ENCODE results near the gene ADAMTS6. TPM values are rescaled to one million over a fixed set of nuclear protein-coding genes. Genes with fewer than 3 reads are reported as not detected.
A peak's percentile ranks its signal among the peaks of the same experiment; 100 is the strongest.

ADAMTS6 gene
- total and polyA plus RNA-seq, 4 donors = 5.3 to 22.0 (median 13.6) TPM

GRCh38 chr5:65475336-65475735 is 6.4 kb downstream of the ADAMTS6 start:
- Histone ChIP-seq H3K9me3 (ENCODE audit: control insufficient read depth, insufficient read depth, low read length) (no peaks in the 10 kb centered on the region), H3K36me3 (ENCODE audit: control insufficient read depth, insufficient read depth, low read length) (no peaks in the 10 kb centered on the region), H3K27ac (ENCODE audit: low read depth, low read length) (no peak overlapping the region), H3K27me3 (ENCODE audit: control insufficient read depth, insufficient read depth, low read length) (no peaks in the 10 kb centered on the region), H3K4me3 (ENCODE audit: low read depth, low read length) (no peak overlapping the region), H3K4me1 (ENCODE audit: control insufficient read depth, insufficient read depth, low read length) (no peaks in the 10 kb centered on the region)
- 85% methylated on average over 2 of the region's 4 CpGs for WGBS (ENCODE audit: insufficient coverage)
- no peak for DNase-seq (ENCODE audit: low read depth in 4 of 6, low spot score in 6 of 6)

- H3K27me3 ChIP-seq (ENCODE audit: control insufficient read depth, insufficient read depth, low read length) = no peaks in the 10 kb centered on the region
- H3K27ac ChIP-seq (ENCODE audit: low read depth, low read length) = no peak overlapping the region
- H3K4me1 ChIP-seq (ENCODE audit: control insufficient read depth, insufficient read depth, low read length) = no peaks in the 10 kb centered on the region
- H3K36me3 ChIP-seq (ENCODE audit: control insufficient read depth, insufficient read depth, low read length) = no peaks in the 10 kb centered on the region
- DNase-seq (ENCODE audit: low read depth in 4 of 6, low spot score in 6 of 6) = no peak
- H3K9me3 ChIP-seq (ENCODE audit: control insufficient read depth, insufficient read depth, low read length) = no peaks in the 10 kb centered on the region
- WGBS (ENCODE audit: insufficient coverage) = no CpG with 5 or more reads among the region's 3 CpGs
- H3K4me3 ChIP-seq (ENCODE audit: low read depth, low read length) = no peak overlapping the region
These were observed 7.5 kb downstream of the ADAMTS6 start for GRCh38 chr5:65474130-65474711.

- 100% methylated on average over 2 of the region's 3 CpGs for WGBS (ENCODE audit: insufficient coverage)
- no peaks in the 10 kb centered on the region for H3K4me1 ChIP-seq (ENCODE audit: control insufficient read depth, insufficient read depth, low read length)
- no peak overlapping the region for H3K4me3 ChIP-seq (ENCODE audit: low read depth, low read length)
- DNase-seq (ENCODE audit: low read depth in 4 of 6, low spot score in 6 of 6) = no peak
- H3K27ac ChIP-seq (ENCODE audit: low read depth, low read length) = no peak overlapping the region
- H3K9me3 ChIP-seq (ENCODE audit: control insufficient read depth, insufficient read depth, low read length) = no peaks in the 10 kb centered on the region
- H3K36me3 ChIP-seq (ENCODE audit: control insufficient read depth, insufficient read depth, low read length) = no peaks in the 10 kb centered on the region
- no peaks in the 10 kb centered on the region for H3K27me3 ChIP-seq (ENCODE audit: control insufficient read depth, insufficient read depth, low read length)
These were observed 13.1 kb downstream of the ADAMTS6 start for GRCh38 chr5:65468633-65469032.

GRCh38 chr5:65462139-65462705 is 19.5 kb downstream of the ADAMTS6 start:
- Histone ChIP-seq H3K36me3 (ENCODE audit: control insufficient read depth, insufficient read depth, low read length) (no peaks in the 10 kb centered on the region), H3K27ac (ENCODE audit: low read depth, low read length) (no peak overlapping the region), H3K27me3 (ENCODE audit: control insufficient read depth, insufficient read depth, low read length) (no peaks in the 10 kb centered on the region), H3K4me1 (ENCODE audit: control insufficient read depth, insufficient read depth, low read length) (no peaks in the 10 kb centered on the region), H3K9me3 (ENCODE audit: control insufficient read depth, insufficient read depth, low read length) (no peaks in the 10 kb centered on the region), H3K4me3 (ENCODE audit: low read depth, low read length) (no peak overlapping the region)
- WGBS (ENCODE audit: insufficient coverage) = no CpG with 5 or more reads among the region's 3 CpGs
- no peak for DNase-seq (ENCODE audit: low read depth in 4 of 6, low spot score in 6 of 6)

- no peaks in the 10 kb centered on the region for H3K36me3 ChIP-seq (ENCODE audit: control insufficient read depth, insufficient read depth, low read length)
- H3K4me3 ChIP-seq (ENCODE audit: low read depth, low read length) = no peak overlapping the region
- peak in 1 of 6 donors; percentile 26 for DNase-seq (ENCODE audit: low read depth in 4 of 6, low spot score in 6 of 6)
- H3K27me3 ChIP-seq (ENCODE audit: control insufficient read depth, insufficient read depth, low read length) = no peaks in the 10 kb centered on the region
- no peak overlapping the region for H3K27ac ChIP-seq (ENCODE audit: low read depth, low read length)
- H3K9me3 ChIP-seq (ENCODE audit: control insufficient read depth, insufficient read depth, low read length) = no peaks in the 10 kb centered on the region
- no peaks in the 10 kb centered on the region for H3K4me1 ChIP-seq (ENCODE audit: control insufficient read depth, insufficient read depth, low read length)
These were observed 20.2 kb downstream of the ADAMTS6 start for GRCh38 chr5:65461490-65461889.

- no peak overlapping the region for H3K27ac ChIP-seq (ENCODE audit: low read depth, low read length)
- no peaks in the 10 kb centered on the region for H3K4me1 ChIP-seq (ENCODE audit: control insufficient read depth, insufficient read depth, low read length)
- WGBS (ENCODE audit: insufficient coverage) = no CpG with 5 or more reads among the region's 4 CpGs
- no peak overlapping the region for H3K4me3 ChIP-seq (ENCODE audit: low read depth, low read length)
- no peaks in the 10 kb centered on the region for H3K27me3 ChIP-seq (ENCODE audit: control insufficient read depth, insufficient read depth, low read length)
- H3K36me3 ChIP-seq (ENCODE audit: control insufficient read depth, insufficient read depth, low read length) = no peaks in the 10 kb centered on the region
- DNase-seq (ENCODE audit: low read depth in 4 of 6, low spot score in 6 of 6) = no peak
- H3K9me3 ChIP-seq (ENCODE audit: control insufficient read depth, insufficient read depth, low read length) = no peaks in the 10 kb centered on the region
These were observed 21.7 kb downstream of the ADAMTS6 start for GRCh38 chr5:65459995-65460394.

GRCh38 chr5:65455064-65455463 is 26.7 kb downstream of the ADAMTS6 start:
- no peak for DNase-seq (ENCODE audit: low read depth in 4 of 6, low spot score in 6 of 6)
- Histone ChIP-seq H3K4me3 (ENCODE audit: low read depth, low read length) (no peak overlapping the region), H3K27me3 (ENCODE audit: control insufficient read depth, insufficient read depth, low read length) (no peaks in the 10 kb centered on the region), H3K27ac (ENCODE audit: low read depth, low read length) (no peak overlapping the region), H3K36me3 (ENCODE audit: control insufficient read depth, insufficient read depth, low read length) (no peaks in the 10 kb centered on the region), H3K9me3 (ENCODE audit: control insufficient read depth, insufficient read depth, low read length) (no peaks in the 10 kb centered on the region), H3K4me1 (ENCODE audit: control insufficient read depth, insufficient read depth, low read length) (no peaks in the 10 kb centered on the region)
- 100% methylated on average over 1 of the region's 6 CpGs for WGBS (ENCODE audit: insufficient coverage)

GRCh38 chr5:65451436-65451835 is 30.3 kb downstream of the ADAMTS6 start:
- H3K27me3 ChIP-seq (ENCODE audit: control insufficient read depth, insufficient read depth, low read length) = no peaks in the 10 kb centered on the region
- no peaks in the 10 kb centered on the region for H3K9me3 ChIP-seq (ENCODE audit: control insufficient read depth, insufficient read depth, low read length)
- no peak overlapping the region for H3K4me3 ChIP-seq (ENCODE audit: low read depth, low read length)
- DNase-seq (ENCODE audit: low read depth in 4 of 6, low spot score in 6 of 6) = no peak
- WGBS (ENCODE audit: insufficient coverage) = no CpG with 5 or more reads among the region's 2 CpGs
- H3K36me3 ChIP-seq (ENCODE audit: control insufficient read depth, insufficient read depth, low read length) = no peaks in the 10 kb centered on the region
- no peak overlapping the region for H3K27ac ChIP-seq (ENCODE audit: low read depth, low read length)
- H3K4me1 ChIP-seq (ENCODE audit: control insufficient read depth, insufficient read depth, low read length) = no peaks in the 10 kb centered on the region

- Histone ChIP-seq H3K27ac (ENCODE audit: low read depth, low read length) (no peak overlapping the region), H3K4me1 (ENCODE audit: control insufficient read depth, insufficient read depth, low read length) (no peaks in the 10 kb centered on the region), H3K27me3 (ENCODE audit: control insufficient read depth, insufficient read depth, low read length) (no peaks in the 10 kb centered on the region), H3K4me3 (ENCODE audit: low read depth, low read length) (no peak overlapping the region), H3K36me3 (ENCODE audit: control insufficient read depth, insufficient read depth, low read length) (no peaks in the 10 kb centered on the region), H3K9me3 (ENCODE audit: control insufficient read depth, insufficient read depth, low read length) (no peaks in the 10 kb centered on the region)
- WGBS (ENCODE audit: insufficient coverage) = 71% methylated on average over 1 of the region's 2 CpGs
- no peak for DNase-seq (ENCODE audit: low read depth in 4 of 6, low spot score in 6 of 6)
These were observed 35.0 kb downstream of the ADAMTS6 start for GRCh38 chr5:65446682-65447081.

- Histone ChIP-seq H3K4me3 (ENCODE audit: low read depth, low read length) (no peak overlapping the region), H3K36me3 (ENCODE audit: control insufficient read depth, insufficient read depth, low read length) (no peaks in the 10 kb centered on the region), H3K27ac (ENCODE audit: low read depth, low read length) (no peak overlapping the region), H3K9me3 (ENCODE audit: control insufficient read depth, insufficient read depth, low read length) (no peaks in the 10 kb centered on the region), H3K27me3 (ENCODE audit: control insufficient read depth, insufficient read depth, low read length) (no peaks in the 10 kb centered on the region), H3K4me1 (ENCODE audit: control insufficient read depth, insufficient read depth, low read length) (no peaks in the 10 kb centered on the region)
- no peak for DNase-seq (ENCODE audit: low read depth in 4 of 6, low spot score in 6 of 6)
- no CpG with 5 or more reads among the region's 4 CpGs for WGBS (ENCODE audit: insufficient coverage)
These were observed 39.9 kb downstream of the ADAMTS6 start for GRCh38 chr5:65441800-65442199.
